Measurements from ENCODE around the gene DOCK9.

DNA sequence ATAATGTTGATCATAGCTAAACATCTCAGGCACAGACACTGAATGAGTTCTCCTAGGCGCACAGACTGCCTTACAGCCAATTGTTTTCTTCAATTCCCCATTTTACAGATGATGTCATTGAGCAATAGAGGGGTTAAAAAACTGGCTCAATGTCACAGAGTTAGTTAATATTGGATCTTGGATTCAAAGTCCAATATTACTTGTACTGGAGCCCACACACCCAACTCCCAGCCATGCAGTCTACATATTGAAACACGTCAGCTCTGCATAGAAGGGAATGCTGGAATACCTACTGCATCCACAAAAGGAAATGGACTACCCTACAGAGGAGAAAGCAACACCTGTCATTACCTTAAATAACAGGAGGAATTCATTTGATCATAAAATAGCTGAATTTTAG is 149.2 kb downstream of the DOCK9 start:
- TF ChIP-seq POLR2AphosphoS5 (IDR thresholded peaks at IDR 0.05; ENCODE audit: low read depth, low read length): no peak
- TF ChIP-seq, protein P1, sequence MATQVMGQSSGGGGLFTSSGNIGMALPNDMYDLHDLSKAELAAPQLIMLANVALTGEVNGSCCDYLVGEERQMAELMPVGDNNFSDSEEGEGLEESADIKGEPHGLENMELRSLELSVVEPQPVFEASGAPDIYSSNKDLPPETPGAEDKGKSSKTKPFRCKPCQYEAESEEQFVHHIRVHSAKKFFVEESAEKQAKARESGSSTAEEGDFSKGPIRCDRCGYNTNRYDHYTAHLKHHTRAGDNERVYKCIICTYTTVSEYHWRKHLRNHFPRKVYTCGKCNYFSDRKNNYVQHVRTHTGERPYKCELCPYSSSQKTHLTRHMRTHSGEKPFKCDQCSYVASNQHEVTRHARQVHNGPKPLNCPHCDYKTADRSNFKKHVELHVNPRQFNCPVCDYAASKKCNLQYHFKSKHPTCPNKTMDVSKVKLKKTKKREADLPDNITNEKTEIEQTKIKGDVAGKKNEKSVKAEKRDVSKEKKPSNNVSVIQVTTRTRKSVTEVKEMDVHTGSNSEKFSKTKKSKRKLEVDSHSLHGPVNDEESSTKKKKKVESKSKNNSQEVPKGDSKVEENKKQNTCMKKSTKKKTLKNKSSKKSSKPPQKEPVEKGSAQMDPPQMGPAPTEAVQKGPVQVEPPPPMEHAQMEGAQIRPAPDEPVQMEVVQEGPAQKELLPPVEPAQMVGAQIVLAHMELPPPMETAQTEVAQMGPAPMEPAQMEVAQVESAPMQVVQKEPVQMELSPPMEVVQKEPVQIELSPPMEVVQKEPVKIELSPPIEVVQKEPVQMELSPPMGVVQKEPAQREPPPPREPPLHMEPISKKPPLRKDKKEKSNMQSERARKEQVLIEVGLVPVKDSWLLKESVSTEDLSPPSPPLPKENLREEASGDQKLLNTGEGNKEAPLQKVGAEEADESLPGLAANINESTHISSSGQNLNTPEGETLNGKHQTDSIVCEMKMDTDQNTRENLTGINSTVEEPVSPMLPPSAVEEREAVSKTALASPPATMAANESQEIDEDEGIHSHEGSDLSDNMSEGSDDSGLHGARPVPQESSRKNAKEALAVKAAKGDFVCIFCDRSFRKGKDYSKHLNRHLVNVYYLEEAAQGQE (IDR thresholded peaks at IDR 0.05; ENCODE audit: insufficient read depth in 1 of 2, low read depth in 2 of 2, low read length in 1 of 2): no peak
- no peak for TF ChIP-seq TCF7L2 (IDR thresholded peaks at IDR 0.05; ENCODE audit: low read depth, low read length)

Data from Panc1 (cell line).